Neural progenitor cell (in vitro differentiated cells): ENCODE data around the gene ATF6.

Experiments
- EZH2 ChIP-seq: fragments of 200-600 bp; sonication (generic); IDR thresholded peaks from 2 replicates; pipeline ENCODE4 v1.6.1; 2017; ENCODE audit warnings: antibody characterized with exemption, mild to moderate bottlenecking, moderate library complexity
- TF ChIP-seq, protein P1 (sequence below): fragments of 200-600 bp; sonication (generic); IDR thresholded peaks from 2 replicates; pipeline ENCODE4 v1.5.1; 2017; ENCODE audit warnings: antibody characterized with exemption, mild to moderate bottlenecking

DNA sequence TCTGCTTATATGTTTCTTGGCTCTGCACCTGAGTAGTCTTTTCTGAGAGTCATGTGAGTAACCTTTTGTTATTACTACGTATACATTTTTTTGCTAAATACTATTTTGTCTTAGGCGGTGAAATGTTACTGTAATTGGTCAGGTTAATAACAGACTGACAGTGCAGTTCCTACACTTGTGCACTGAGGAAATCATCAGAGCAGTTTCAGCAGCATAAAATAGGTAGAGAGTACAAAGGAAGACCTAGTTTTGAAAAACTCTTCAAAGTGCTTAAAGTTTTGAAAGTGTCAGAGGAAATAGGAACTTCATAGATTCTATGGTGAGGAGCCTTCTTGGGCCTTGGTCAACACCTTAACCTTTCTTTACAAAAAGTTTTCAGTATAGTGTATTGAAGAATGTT, 11.1 kb downstream of the ATF6 start:
- TF ChIP-seq, protein P1, sequence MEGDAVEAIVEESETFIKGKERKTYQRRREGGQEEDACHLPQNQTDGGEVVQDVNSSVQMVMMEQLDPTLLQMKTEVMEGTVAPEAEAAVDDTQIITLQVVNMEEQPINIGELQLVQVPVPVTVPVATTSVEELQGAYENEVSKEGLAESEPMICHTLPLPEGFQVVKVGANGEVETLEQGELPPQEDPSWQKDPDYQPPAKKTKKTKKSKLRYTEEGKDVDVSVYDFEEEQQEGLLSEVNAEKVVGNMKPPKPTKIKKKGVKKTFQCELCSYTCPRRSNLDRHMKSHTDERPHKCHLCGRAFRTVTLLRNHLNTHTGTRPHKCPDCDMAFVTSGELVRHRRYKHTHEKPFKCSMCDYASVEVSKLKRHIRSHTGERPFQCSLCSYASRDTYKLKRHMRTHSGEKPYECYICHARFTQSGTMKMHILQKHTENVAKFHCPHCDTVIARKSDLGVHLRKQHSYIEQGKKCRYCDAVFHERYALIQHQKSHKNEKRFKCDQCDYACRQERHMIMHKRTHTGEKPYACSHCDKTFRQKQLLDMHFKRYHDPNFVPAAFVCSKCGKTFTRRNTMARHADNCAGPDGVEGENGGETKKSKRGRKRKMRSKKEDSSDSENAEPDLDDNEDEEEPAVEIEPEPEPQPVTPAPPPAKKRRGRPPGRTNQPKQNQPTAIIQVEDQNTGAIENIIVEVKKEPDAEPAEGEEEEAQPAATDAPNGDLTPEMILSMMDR, result no peak
- TF ChIP-seq EZH2, result no peak
